Measurements from ENCODE around the gene TIMM10B.

TIMM10B gene

DNA sequence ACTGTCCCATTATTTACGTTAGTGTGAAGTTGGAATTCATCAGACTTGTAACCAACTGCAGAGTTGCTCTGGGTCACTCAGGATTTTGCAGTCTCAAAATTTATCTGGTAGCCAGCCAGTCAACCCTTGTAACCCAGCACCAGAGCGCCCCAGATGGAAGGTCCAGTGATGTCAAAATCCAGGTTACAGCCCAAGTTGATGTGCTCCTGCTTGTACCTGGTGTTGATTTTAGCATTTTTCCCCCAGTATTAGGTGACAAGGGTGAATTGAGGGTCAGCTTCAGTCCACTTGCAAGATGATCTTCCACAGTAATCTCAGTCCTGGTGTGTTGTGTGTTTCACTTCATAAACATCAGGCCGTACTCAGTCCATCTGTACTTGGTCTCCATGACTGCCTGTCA, 7.5 kb downstream of the TIMM10B start:
- no peak overlapping the region for H3K9ac ChIP-seq (ENCODE audit: low read length)
- H3K4me1 ChIP-seq (ENCODE audit: insufficient read depth, low read length, severe bottlenecking) = no peaks in the 10 kb centered on the region
- no peaks in the 10 kb centered on the region for H3K9me2 ChIP-seq (ENCODE audit: low read depth, low read length)
- no peaks in the 10 kb centered on the region for H3K79me2 ChIP-seq (ENCODE audit: insufficient read depth, low read length)
- no peaks in the 10 kb centered on the region for H3K9me3 ChIP-seq (ENCODE audit: low read length)
- H3K4me3 ChIP-seq (ENCODE audit: low read depth, low read length, poor library complexity, severe bottlenecking) = no peak overlapping the region
- H3K36me3 ChIP-seq (ENCODE audit: insufficient read depth, low read length) = peaks cover 79% of the 10 kb centered on the region
- H2AFZ ChIP-seq (ENCODE audit: low read length) = no peak overlapping the region
- TF ChIP-seq, protein P1, sequence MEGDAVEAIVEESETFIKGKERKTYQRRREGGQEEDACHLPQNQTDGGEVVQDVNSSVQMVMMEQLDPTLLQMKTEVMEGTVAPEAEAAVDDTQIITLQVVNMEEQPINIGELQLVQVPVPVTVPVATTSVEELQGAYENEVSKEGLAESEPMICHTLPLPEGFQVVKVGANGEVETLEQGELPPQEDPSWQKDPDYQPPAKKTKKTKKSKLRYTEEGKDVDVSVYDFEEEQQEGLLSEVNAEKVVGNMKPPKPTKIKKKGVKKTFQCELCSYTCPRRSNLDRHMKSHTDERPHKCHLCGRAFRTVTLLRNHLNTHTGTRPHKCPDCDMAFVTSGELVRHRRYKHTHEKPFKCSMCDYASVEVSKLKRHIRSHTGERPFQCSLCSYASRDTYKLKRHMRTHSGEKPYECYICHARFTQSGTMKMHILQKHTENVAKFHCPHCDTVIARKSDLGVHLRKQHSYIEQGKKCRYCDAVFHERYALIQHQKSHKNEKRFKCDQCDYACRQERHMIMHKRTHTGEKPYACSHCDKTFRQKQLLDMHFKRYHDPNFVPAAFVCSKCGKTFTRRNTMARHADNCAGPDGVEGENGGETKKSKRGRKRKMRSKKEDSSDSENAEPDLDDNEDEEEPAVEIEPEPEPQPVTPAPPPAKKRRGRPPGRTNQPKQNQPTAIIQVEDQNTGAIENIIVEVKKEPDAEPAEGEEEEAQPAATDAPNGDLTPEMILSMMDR (IDR thresholded peaks at IDR 0.05; ENCODE audit: low read length) = no peak
- no peak for TF ChIP-seq EZH2 (IDR thresholded peaks at IDR 0.05; ENCODE audit: borderline replicate concordance, low read length)
- H3K27ac ChIP-seq (ENCODE audit: low read depth, low read length, poor library complexity, severe bottlenecking) = no peak overlapping the region
- no peak overlapping the region for H3K4me2 ChIP-seq (ENCODE audit: low read length)
- H4K20me1 ChIP-seq (ENCODE audit: insufficient read depth, low read length) = no peaks in the 10 kb centered on the region
- H3F3A ChIP-seq (ENCODE audit: insufficient read depth, low read length) = no peaks in the 10 kb centered on the region
- H3K27me3 ChIP-seq (ENCODE audit: insufficient read depth, low read length) = no peaks in the 10 kb centered on the region

DNA sequence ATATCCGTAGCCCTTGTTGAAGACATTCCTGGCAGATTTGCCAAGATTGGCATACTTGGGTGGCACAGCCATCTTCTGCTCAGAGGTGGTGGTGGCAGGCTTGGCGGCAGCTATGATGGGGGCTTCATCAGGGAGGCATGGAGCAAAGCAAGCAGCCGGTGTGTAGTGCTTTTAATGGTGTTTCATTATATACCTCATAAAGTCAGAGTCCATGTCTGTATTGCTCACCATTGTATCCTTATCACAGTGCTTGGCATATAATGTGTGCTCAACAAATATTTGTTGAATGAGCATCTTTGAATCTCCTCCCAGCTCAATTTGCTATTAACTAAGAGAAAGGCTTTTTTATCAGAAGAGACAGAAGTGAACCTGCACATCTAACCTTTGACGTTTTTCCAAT, 8.0 kb downstream of the TIMM10B start:
- H3F3A ChIP-seq (ENCODE audit: insufficient read depth, low read length) = no peaks in the 10 kb centered on the region
- peaks cover 74% of the 10 kb centered on the region for H3K36me3 ChIP-seq (ENCODE audit: insufficient read depth, low read length)

GRCh38 chr11:6497069-6497839, 16.0 kb downstream of the TIMM10B start, which contains the start of gene DNHD1:
TSS of gene DNHD1 (plus strand) at chr11:6497280. CDS start at chr11:6498216, 936 bp downstream.
- Histone ChIP-seq H3K79me2 (ENCODE audit: insufficient read depth, low read length) (no peaks in the 10 kb centered on the region), H3K4me3 (ENCODE audit: low read depth, low read length, poor library complexity, severe bottlenecking) (no peak within 1 kb of the TSS), H3K27ac (ENCODE audit: low read depth, low read length, poor library complexity, severe bottlenecking) (no peak within 1 kb of the TSS), H2AFZ (ENCODE audit: low read length) (no peak within 1 kb of the TSS), H3K9me2 (ENCODE audit: low read depth, low read length) (no peaks in the 10 kb centered on the region), H3K9me3 (ENCODE audit: low read length) (no peaks in the 10 kb centered on the region), H4K20me1 (ENCODE audit: insufficient read depth, low read length) (no peaks in the 10 kb centered on the region), H3K4me1 (ENCODE audit: insufficient read depth, low read length, severe bottlenecking) (no peaks in the 10 kb centered on the region), H3K36me3 (ENCODE audit: insufficient read depth, low read length) (peaks cover 40% of the 10 kb centered on the region), H3K9ac (ENCODE audit: low read length) (no peak within 1 kb of the TSS), H3K27me3 (ENCODE audit: insufficient read depth, low read length) (no peaks in the 10 kb centered on the region), H3F3A (ENCODE audit: insufficient read depth, low read length) (no peaks in the 10 kb centered on the region), H3K4me2 (ENCODE audit: low read length) (no peak within 1 kb of the TSS)
- TF ChIP-seq, protein P1 (IDR thresholded peaks at IDR 0.05; ENCODE audit: low read length) = no peak
- TF ChIP-seq EZH2 (IDR thresholded peaks at IDR 0.05; ENCODE audit: borderline replicate concordance, low read length) = no peak

More for the DNA sequence above, 8.0 kb downstream of the TIMM10B start:
- H3K9ac ChIP-seq (ENCODE audit: low read length) = no peak overlapping the region
- H3K27ac ChIP-seq (ENCODE audit: low read depth, low read length, poor library complexity, severe bottlenecking) = no peak overlapping the region
- H3K4me1 ChIP-seq (ENCODE audit: insufficient read depth, low read length, severe bottlenecking) = no peaks in the 10 kb centered on the region
- H4K20me1 ChIP-seq (ENCODE audit: insufficient read depth, low read length) = no peaks in the 10 kb centered on the region
- TF ChIP-seq, protein P1 (IDR thresholded peaks at IDR 0.05; ENCODE audit: low read length) = no peak
- no peak for TF ChIP-seq EZH2 (IDR thresholded peaks at IDR 0.05; ENCODE audit: borderline replicate concordance, low read length)
- no peak overlapping the region for H3K4me3 ChIP-seq (ENCODE audit: low read depth, low read length, poor library complexity, severe bottlenecking)
- H3K27me3 ChIP-seq (ENCODE audit: insufficient read depth, low read length) = no peaks in the 10 kb centered on the region
- no peak overlapping the region for H3K4me2 ChIP-seq (ENCODE audit: low read length)
- H2AFZ ChIP-seq (ENCODE audit: low read length) = no peak overlapping the region
- no peaks in the 10 kb centered on the region for H3K9me2 ChIP-seq (ENCODE audit: low read depth, low read length)
- no peaks in the 10 kb centered on the region for H3K9me3 ChIP-seq (ENCODE audit: low read length)
- H3K79me2 ChIP-seq (ENCODE audit: insufficient read depth, low read length) = no peaks in the 10 kb centered on the region
